Non-pigmented ciliary epithelial cell (primary cell): ENCODE measurements around the gene ELK4.

Experiments
- DNase-seq: peaks from one replicate; pipeline ENCODE4 v3.0.0-alpha.2; 2010; ENCODE audit warnings: low read depth

Gene ELK4

DNA sequence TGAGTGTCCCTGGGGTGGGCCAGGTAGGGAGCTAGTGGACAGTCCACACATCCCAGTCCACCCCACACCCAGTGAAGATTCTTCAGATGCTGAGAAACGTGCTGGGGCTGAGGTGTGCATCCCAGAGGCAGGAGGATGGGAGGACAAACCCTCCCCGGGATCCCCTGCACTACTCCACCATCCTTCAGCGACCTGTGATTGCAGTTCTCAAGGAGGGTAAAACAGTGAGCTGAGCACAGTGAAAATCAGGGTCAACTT is 51.0 kb downstream of the ELK4 start:
- DNase-seq = no peak

DNA sequence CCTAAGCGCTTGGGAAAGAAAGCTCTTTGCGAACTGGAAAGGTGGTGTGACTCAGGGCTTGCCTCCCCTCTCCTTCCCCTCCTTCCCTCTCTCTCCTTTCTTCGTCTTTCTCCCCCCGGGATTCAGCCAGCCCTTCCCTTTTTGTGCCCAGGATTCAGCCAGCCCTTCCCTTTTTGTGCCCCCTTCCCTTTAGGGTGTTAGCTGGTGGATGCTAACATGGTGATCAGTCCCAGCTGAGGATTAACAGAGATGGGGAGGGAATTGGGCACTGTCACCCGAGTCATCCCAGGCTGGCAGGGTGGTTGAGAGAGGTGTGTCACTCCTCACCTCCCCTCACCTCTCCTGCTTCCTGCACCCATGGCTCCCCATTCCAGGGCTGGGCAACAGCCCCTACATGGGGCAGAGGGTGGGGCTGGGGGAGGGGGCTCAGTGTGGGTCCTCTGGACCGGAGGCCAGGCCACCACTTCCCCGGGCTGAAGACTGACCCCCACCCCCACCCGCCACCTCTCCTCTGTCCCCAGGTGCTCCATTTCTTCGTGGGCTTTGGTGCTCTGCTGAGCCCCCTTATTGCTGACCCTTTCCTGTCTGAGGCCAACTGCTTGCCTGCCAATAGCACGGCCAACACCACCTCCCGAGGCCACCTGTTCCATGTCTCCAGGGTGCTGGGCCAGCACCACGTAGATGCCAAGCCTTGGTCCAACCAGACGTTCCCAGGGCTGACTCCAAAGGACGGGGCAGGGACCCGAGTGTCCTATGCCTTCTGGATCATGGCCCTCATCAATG is 51.5 kb downstream of the ELK4 start:
- DNase-seq = no peak

DNA sequence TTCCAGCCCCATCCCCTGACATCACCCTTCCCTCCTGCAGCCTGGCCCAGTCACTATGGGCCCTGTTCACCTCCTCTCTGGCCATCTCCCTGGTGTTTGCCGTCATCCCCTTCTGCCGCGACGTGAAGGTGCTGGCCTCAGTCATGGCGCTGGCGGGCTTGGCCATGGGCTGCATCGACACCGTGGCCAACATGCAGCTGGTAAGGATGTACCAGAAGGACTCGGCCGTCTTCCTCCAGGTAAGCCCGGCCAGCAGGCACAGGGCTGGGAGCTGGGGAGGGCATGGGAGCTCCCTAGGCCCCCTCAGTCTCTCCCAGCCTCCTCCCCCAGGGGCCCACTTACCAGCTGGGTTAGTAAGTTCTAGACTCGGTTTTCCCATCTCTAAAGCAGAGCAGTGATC is 52.1 kb downstream of the ELK4 start:
- no peak for DNase-seq

- DNase-seq = no peak
Observed at GRCh38 chr1:205578780-205579571, 52.8 kb downstream of the ELK4 start.

DNA sequence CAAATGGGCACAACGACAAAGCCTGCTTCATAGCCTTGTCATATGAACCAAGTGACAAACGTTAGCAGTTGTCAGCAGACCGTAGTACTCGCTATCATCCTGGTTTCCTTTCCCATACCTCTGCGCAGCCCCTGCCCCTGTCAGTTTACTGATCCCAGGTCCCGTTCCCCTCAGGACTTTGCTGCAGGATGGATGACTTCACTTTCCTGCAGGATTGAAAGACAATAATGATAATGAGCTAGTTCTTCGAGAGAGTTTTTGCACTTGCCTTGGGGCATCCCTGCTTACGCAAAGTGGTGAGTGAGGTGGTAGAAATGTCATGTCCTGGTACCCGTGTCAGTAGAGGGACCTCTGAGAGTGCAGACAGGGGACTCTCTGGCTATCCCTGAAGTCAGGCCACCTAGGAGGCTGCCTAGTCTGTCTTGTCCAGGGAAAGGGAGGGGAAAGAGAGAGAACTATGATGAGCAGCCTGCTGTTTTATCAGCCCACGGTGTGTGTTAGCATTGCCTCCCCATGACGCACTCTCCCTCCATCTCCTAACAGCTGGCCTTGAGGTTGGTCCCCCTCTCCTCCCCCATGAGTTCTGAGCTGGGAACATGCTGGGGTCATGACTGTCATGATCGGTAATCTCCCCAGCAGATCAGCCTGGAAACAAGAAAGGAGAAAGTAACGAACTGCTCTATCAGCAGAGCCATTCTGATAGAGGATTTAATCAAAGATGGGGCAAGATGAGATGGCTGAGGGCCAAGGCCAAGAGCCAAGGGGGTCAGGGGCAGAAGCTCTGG is 53.7 kb downstream of the ELK4 start:
- no peak for DNase-seq

- no peak for DNase-seq
Observed at GRCh38 chr1:205576805-205577761, 54.7 kb downstream of the ELK4 start.

DNA sequence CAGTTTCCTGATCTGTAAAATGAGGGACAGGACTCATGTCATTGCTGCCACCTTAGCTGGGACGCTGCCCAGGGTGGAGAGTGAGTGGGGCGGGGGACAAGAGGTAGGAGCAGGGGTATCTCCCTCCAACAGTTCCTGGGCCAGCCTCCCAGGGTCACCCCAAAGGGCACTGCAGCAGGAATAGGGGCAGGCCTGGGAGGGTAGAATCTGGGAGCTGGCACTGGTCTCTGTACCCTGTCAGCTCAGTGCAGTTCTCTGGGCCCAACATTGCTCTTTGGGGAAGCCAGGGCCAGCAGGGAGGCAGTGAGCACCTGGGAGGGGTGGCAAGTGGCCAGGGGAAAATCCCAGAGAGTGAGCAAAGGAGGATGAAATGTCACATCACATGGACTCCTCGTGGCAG is 55.8 kb downstream of the ELK4 start:
- no peak for DNase-seq

DNA sequence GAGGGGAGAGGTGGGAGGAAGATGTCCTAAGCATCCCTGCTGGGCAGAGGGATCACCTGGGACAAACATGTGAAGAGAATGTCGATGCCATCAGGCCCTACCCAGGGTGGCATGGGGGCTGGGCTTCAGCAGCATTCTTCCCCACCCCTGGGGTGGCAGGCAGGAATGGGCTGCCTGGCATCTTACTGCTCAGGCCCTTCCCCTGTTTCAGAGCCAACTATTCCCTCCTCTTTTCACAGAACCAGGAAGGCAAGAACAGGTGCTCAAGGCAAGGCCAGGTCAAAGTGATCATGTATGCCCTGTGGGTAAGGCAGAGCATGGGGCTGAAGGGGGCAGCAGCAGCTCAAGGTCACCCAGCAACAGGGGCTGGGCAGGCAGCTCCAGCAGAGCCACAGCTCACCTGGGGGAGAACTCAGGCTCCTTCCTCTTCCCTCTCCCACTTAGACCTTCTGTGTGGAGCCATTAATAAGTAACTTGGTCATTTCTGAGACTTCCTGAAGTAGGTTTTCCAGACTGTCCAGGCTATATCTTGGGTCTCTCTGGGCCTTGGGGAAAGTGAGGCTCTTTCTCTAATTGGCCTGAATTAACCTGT is 56.4 kb downstream of the ELK4 start:
- no peak for DNase-seq

DNA sequence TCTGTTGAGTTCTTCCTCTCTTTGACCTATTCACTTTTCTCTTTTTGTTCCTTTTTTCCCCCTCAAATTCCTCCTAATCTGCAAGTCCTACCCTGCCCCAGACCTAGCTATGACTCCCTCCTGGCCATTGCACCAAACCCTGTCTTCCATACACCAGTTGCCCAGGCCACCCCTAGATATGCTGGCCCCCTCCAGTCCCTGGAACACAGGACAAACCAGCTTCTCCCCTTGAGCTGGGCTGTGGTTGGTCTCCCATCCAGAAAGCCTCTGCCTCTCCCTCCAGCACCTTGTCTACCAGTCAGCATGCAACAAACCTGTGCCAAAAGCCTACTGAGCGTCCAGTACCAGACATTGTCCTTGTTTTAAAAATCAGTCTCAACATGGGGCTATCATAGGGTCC is 59.4 kb downstream of the ELK4 start:
- no peak for DNase-seq

GRCh38 chr1:205571747-205572146 is 60.1 kb downstream of the ELK4 start:
- DNase-seq = no peak

DNA sequence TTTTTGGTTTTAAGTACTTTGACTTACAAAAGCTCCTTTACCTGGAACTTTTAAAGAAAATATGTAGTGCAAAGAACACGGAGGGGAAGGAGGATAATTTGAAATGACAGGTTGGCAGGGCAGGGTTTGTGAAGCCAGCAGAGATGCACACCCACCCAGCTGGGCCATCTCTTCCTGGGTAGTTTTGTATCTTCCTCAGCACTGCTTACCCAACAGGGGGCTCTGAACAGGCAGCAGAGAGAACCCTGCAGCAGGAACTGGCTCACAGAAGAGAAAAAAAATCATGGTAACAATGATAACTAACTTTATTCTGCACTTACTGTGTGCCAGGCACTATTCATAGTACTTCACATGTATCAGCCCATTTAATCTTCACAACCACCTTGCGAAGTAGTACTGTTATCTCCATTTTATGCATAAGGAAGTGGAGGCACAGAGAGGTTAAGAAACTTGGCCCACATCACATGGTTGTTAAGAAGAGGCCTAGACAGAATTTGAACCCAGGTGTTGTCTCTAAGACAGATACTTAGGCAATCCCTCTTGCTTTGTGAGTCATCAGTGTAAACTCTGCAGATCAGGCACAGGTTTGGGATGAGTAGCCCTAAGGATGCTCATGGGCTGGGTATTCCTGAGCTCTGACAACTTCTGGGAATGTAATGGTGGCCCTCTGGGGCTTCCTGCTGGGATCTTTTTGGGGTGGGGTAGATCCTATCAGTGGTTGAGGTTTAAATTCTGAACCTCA is 60.8 kb downstream of the ELK4 start:
- DNase-seq = no peak

DNA sequence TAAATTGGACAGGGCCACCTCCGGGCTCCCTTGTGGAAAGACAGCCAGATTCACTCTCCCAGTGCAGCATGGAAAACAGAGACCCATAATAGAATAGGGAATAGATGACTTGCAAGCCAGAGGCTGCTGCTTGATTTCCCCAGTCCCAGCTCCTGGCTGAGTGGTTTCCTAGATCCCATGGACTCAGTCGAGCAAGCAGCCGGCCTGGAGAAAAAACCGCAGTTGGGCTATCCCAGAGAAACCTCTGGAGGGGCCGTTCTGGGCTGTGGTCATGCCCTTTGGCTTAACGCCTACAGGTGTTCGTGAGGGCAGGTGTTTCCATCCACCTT is 61.7 kb downstream of the ELK4 start:
- no peak for DNase-seq

DNA sequence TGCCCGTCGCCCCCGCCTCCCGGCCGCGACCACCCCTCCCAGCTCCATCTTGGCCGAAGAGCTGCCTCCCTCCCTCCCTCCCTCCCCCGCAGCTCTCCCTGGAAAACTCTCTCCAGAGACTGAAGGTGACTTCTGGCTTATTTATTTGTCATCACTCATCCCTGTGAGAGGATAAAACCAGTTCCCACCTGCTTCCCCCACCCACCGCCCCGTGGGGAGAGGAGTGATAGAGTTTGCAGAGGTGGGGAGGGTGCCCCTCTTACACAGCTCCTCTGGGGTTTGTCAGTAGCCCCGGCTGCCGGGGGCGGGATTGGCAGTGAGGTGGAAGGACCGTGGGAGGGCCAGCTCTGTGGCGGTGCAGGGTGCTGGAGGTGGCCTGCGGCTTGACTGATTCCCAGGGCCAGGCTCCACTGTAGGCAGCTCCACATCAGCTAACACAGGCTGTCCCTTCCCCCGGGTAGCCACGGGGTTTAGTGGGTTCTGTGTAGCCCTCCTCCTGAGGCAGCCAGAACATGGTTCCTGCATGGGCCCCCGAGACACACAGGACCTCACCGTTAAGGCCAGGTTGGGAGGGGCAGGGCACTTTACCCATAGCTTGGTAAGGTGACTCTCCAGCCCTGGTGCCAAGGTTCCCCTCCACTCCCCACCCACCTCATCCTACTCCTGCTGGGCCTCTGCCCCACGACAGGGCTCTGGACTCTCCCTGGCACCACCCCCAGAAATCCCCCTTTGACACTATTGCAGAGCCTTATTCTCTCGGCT is 62.2 kb downstream of the ELK4 start:
- no peak for DNase-seq

GRCh38 chr1:205568469-205569361 is 63.1 kb downstream of the ELK4 start:
- DNase-seq = no peak

- no peak for DNase-seq
Observed at GRCh38 chr1:205568135-205568468, 63.7 kb downstream of the ELK4 start.

DNA sequence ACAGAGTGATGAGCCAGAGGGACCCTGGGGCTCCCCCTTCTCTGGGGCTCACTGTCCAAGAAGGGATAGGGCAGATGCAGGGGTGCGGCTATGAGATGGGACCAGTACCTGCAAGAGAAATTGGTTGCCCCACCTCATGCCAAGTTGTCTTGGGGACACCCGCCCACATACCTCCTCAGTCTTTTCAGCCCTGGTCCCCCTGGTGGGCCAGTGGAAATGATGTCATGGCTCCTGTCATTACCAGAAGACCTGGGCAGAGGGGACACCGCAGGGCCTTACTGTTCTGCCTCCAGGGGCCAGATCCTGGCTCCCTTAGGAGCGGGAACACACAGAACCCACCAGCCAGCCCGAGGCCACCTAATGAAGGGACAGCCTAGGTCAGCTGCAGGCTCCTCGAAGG is 64.1 kb downstream of the ELK4 start:
- no peak for DNase-seq

- DNase-seq = no peak
Observed at GRCh38 chr1:205565799-205566198, 66.0 kb downstream of the ELK4 start.

- DNase-seq = no peak
Observed at GRCh38 chr1:205563927-205564441, 67.8 kb downstream of the ELK4 start.
